GM18519 (cell line): Measurements from ENCODE around the gene FNBP1L.

Source experiments
- ATAC-seq: cut with Tn5 transposase; IDR thresholded peaks from one replicate; pipeline ENCODE4 v1.9.1; 2021; ENCODE audit warnings: mild to moderate bottlenecking, moderate library complexity; ENCODE audit not compliant: unreplicated experiment, low FRiP score

The FNBP1L gene

DNA sequence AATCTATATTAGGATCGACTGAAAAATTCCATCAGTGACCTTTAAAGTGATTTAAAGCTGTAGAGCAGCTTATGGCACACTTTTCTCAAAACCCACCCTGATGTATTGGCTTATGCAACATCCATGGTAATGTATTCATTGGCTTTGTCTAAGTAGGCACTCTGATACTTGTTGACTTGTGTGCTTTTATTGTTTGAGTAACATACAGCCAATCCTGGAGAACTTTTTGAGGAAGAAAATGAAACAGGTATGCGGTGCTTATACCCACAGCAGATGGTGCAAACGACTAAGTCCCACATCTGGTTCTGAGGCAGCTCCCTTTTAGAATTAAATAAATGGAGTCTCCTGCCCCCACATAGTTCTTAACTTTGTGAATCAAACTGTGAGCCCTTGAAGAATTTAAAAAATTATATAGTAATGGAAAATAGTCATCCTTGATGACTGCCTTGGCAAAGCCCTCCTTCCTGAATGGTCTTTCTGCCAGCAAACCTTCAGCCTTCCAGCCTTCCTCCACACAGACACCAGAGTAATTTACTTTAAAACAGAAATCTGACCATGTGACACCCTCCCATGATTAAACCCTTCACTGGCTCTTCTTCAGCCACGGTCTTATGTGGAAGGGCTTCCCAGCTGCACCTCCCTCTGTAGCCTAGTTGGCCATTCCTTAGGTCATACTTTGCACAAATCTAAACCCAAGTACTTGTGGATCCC lies 117.7 kb downstream of the FNBP1L start:
- ATAC-seq = no peak

- no peak for ATAC-seq
These were observed 118.3 kb downstream of the FNBP1L start for GRCh38 chr1:93566227-93566626.

- no peak for ATAC-seq
These were observed 119.5 kb downstream of the FNBP1L start for GRCh38 chr1:93567255-93567918.

- no peak for ATAC-seq
These were observed 121.6 kb downstream of the FNBP1L start for GRCh38 chr1:93569489-93569888.

GRCh38 chr1:93571623-93572310 lies 123.8 kb downstream of the FNBP1L start:
- ATAC-seq = no peak

GRCh38 chr1:93573940-93574469 lies 126.1 kb downstream of the FNBP1L start:
- ATAC-seq = no peak

- ATAC-seq = no peak
These were observed 126.6 kb downstream of the FNBP1L start for GRCh38 chr1:93574511-93574910.

DNA sequence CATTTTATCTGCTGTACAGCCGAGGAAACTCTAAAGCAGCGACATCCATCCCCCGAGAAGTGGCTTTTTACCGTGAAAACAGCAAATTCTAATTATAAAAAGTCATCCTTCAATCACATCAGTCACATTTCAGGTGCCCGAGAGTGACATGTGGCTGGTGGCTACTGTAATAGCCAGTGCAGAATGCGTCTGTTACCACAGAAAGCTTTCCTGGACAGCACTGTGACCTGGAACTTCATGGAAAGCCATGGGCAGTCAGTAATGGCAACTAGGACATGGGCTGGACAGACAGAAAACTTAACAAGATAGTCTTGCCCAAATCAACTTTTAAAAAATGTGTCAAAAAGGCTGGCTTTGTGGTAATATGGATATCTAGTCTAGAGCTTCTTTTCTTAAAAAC lies 127.1 kb downstream of the FNBP1L start:
- ATAC-seq = no peak

DNA sequence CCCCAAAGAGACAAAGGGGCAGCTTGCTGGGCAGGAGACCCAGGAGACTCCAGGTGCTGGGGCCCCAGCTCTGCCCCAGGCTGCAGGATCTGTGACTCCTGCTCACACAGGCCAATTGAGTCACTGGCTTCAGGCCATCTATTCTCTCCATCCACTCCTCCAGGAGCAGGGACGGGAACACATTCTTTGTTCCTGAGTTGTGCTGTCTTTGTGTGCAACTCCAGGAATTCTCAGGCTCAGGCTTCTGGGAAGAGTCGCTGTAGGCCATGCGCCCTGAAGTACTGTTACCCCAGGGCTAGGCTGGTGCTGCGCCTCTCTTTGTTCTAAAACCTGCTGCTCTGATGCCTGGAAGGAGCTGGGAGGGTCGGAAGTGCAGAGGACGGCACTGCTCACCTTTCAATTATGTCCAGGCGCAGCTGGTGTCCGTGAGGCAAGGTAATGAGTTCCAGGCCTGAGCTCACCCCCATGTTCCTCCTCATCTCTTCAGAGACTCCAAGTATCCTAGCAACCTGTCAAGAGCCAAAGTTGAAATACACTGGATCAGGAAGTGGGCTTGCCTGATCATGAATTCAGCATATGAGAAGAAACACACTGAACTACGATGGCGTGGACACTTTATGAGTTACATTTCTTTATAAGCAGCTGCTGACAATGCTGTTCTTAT lies 127.8 kb downstream of the FNBP1L start:
- ATAC-seq = no peak

GRCh38 chr1:93576346-93576745 lies 128.4 kb downstream of the FNBP1L start:
- no peak for ATAC-seq

DNA sequence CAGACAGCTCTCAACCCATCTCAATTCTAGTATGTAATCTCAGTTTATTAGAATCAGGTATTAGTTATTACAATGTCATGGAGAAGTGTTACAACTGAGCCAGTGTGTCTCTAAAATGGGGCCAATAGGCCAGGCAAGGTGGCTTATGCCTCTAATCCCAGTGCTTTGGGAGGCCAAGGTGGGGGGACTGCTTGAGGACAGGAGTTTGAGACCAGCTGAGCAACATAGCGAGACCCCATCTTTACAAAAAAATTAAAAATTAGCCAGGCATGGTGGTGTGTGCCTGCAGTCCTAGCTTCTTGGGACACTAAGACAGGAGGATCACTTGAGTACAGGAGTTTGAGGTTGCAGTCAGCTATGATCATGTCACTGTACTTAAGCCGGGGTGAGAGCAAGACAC lies 128.8 kb downstream of the FNBP1L start:
- no peak for ATAC-seq

GRCh38 chr1:93577536-93578432 lies 129.9 kb downstream of the FNBP1L start:
- ATAC-seq = no peak

- no peak for ATAC-seq
These were observed 130.5 kb downstream of the FNBP1L start for GRCh38 chr1:93578433-93578830.

DNA sequence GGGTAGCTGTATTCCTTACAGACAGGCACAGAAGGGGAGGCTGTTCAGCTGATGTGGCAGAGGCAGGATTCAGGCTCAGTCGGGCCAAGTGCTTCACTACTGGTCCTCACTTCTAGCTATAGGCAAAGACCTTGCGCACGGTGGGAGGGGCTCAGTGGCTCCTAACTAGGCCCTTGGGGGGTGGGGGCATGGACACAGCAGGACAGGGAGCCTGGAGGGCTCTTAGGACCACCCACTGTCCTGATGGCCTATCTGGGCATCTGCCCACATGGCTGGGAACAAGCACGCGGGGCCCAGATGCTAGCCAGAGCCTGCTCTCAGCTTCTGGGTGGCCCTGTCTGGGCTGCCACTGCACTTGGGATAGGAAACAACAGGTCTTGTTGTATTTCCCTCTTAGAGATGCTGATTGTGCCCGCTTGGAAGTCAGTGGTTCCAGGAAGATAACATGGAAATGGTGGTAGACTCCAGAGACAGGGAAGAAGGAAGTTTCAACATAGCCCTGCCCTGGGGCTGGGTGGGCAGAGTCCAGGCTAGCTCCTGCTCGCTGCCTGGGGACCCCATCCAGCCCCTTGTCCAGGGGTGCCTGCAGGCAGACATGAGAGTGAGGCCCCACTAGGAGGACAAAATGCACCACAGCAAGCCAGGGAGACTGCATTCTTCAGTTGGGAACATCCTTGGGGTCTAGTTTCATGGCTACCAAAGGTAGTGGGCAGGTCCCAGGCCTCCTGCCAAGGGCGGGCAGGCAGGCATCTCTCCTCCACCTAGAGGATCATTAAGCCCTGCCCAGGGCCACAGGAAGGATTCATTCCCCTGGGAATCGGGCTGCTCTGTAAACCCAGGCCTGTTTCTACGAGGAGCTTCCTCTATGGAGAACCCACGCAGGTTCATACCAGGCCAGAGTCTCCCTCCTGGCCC lies 131.2 kb downstream of the FNBP1L start:
- no peak for ATAC-seq

- ATAC-seq = no peak
These were observed 132.0 kb downstream of the FNBP1L start for GRCh38 chr1:93579891-93580290.

DNA sequence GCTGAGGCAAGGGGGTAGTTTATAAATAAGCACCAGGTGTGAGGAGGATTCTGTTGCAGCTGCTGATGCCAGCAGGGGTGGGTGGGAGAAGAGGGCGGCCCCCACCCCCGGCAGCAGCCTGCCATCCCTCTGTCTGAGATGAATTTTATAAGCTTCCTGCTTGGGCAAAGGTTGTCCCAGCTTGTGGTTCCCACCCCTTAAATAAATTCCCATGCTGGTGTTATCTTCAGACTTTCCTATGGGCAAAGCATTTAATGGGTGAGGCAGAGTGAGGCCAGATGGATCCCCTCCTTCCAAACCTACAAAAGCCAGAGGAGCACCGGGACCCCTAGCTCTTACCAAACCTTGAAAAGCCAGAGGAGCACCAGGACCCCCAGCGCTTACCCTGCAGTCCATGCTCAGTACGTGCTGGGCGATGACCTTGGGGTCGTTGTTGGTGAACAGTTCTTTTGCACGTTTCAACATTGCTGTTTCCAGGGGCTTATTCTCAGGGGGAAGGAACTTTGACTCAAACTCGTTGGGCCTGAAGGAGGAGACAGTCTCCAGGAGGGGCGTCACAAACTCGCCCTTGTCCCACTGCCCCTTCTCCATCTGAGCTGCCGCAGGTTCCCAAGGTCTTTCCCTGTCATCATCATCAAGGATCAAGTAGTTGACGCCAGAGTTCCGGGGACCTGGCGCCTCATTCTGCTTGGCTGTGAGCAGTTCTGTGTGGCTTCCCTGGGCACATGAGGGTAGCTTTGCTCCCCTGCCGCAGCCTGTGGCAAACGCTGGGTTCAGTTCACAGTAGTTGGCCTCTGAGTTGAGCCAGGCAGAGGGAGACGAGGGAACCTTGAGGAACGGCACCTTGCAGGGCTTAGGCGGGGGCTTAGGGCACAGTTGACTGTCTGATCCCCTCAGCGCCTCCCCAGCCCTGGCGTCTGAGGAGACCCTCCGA lies 134.3 kb downstream of the FNBP1L start:
- ATAC-seq = no peak

- no peak for ATAC-seq
These were observed 136.5 kb downstream of the FNBP1L start for GRCh38 chr1:93584261-93585003.
